Placental pericyte (primary cell): ENCODE data around the gene KCNJ18. TPM values are rescaled to one million over a fixed set of nuclear protein-coding genes. Genes with fewer than 3 reads are reported as not detected.

Experiments used
- total RNA-seq: library from RNA; depleted of rRNA; stranded (reverse); fragments of >200 nt; gene quantifications from 2 replicates; pipeline ENCODE4 v1.2.3, GENCODE V29; 2012

The KCNJ18 gene
- not detected in 2 replicates for total RNA-seq

GRCh38 chr17:21691883-21692703 is at the start of gene KCNJ18:
KCNJ18 (plus strand) TSS chr17:21692523; CDS start chr17:21702787, 10,264 bp downstream.

